H1 (cell line): ENCODE data around the gene STAG1. TPM values are rescaled to one million over a fixed set of nuclear protein-coding genes. Genes with fewer than 3 reads are reported as not detected.

ENCODE experiments used
- CTCF ChIA-PET: fragments of 300-600 bp; sonication (Branson Sonifier 250); formaldehyde crosslinking; loops from one replicate; lab custom pipeline; 2021; ENCODE audit not compliant: partially characterized antibody; lab: Charles Lee
- POLR2A ChIA-PET: fragments of 300-600 bp; sonication (Branson Sonifier 250); formaldehyde crosslinking; loops from one replicate; lab custom pipeline; 2021; ENCODE audit warnings: inconsistent platforms; ENCODE audit not compliant: partially characterized antibody; lab: Charles Lee
- DNase-seq, 2 experiments: peaks; one replicate each; pipeline versions ENCODE4 v3.0.0 to v3.0.0-alpha.2; 2010 to 2022; ENCODE audit warnings: low spot score in 2 of 2, low read depth in 1 of 2, mixed read lengths in 1 of 2
- FAIRE-seq: peaks from 2 replicates; lab custom pipeline; 2011; peaks lifted over from hg19 to GRCh38; lab: Jason Lieb, UNC
- H2AFZ ChIP-seq: 2 replicates; pipeline ENCODE4 v1.8.1; 2012; ENCODE audit warnings: low read length, inconsistent platforms
- H2AK5ac ChIP-seq: 2 replicates; pipeline ENCODE4 v1.6.1; 2013; ENCODE audit warnings: low read depth, low read length
- H2BK120ac ChIP-seq: replicated peaks from 2 replicates; pipeline ENCODE3; 2013; ENCODE audit warnings: low read depth, low read length, inconsistent platforms
- H2BK12ac ChIP-seq: 2 replicates; pipeline ENCODE4 v1.6.1; 2013; ENCODE audit warnings: low read depth, low read length
- H2BK15ac ChIP-seq: 2 replicates; pipeline ENCODE4 v1.6.1; 2013; ENCODE audit warnings: low read length
- H2BK20ac ChIP-seq: 2 replicates; pipeline ENCODE4 v1.6.1; 2013; ENCODE audit warnings: low read length
- H2BK5ac ChIP-seq: 2 replicates; pipeline ENCODE4 v1.6.1; 2013; ENCODE audit warnings: low read depth, low read length
- H3K14ac ChIP-seq: 2 replicates; pipeline ENCODE4 v1.6.1; 2013; ENCODE audit warnings: inconsistent platforms; ENCODE audit not compliant: insufficient read length
- H3K18ac ChIP-seq: 2 replicates; pipeline ENCODE4 v1.6.1; 2013; ENCODE audit warnings: low read length; ENCODE audit errors: extremely low read depth
- H3K23ac ChIP-seq: 2 replicates; pipeline ENCODE4 v1.6.1; 2013; ENCODE audit warnings: inconsistent platforms; ENCODE audit not compliant: insufficient read length
- H3K23me2 ChIP-seq: 2 replicates; pipeline ENCODE4 v1.6.1; 2013; ENCODE audit warnings: low read depth, low read length
- H3K27ac ChIP-seq: 2 replicates; pipeline ENCODE4 v1.6.1; 2011; ENCODE audit warnings: low read depth, low read length, inconsistent platforms
- H3K27me3 ChIP-seq, 4 experiments: replicated peaks in 1 of 4; 1 replicate in 1 of 4; 2 replicates in 3 of 4; pipeline versions ENCODE4 v1.6.1 to v1.8.1; 2011 to 2013; ENCODE audit warnings: low read length in 3 of 4, mild to moderate bottlenecking in 3 of 4, inconsistent platforms in 2 of 4, mixed read lengths in 2 of 4, moderate library complexity in 1 of 4; ENCODE audit not compliant: control insufficient read depth in 3 of 4, insufficient read depth in 3 of 4; ENCODE audit errors: extremely low read depth in 1 of 4
- H3K36me3 ChIP-seq, 4 experiments: 2 replicates each; pipeline versions ENCODE4 v1.6.1 to v1.8.1; 2011 to 2013; ENCODE audit warnings: mild to moderate bottlenecking in 4 of 4, low read length in 3 of 4, moderate library complexity in 2 of 4, control low read depth in 1 of 4, inconsistent platforms in 1 of 4; ENCODE audit not compliant: insufficient read depth in 4 of 4, control insufficient read depth in 2 of 4
- H3K4ac ChIP-seq: replicated peaks from 2 replicates; pipeline ENCODE3; 2013; ENCODE audit warnings: low read length, low read depth, mixed read lengths, inconsistent platforms; ENCODE audit not compliant: insufficient read length
- H3K4me1 ChIP-seq, 4 experiments: replicated peaks in 1 of 4; 1 replicate in 1 of 4; 2 replicates in 3 of 4; pipeline versions ENCODE4 v1.6.1 to v1.8.1; 2011 to 2013; ENCODE audit warnings: low read length in 3 of 4, inconsistent platforms in 2 of 4, mixed read lengths in 1 of 4; ENCODE audit not compliant: insufficient read depth in 4 of 4, control insufficient read depth in 3 of 4
- H3K4me2 ChIP-seq, 2 experiments: 2 replicates each; pipeline versions ENCODE4 v1.6.1 to v1.8.1; 2011 to 2013; ENCODE audit warnings: low read depth in 2 of 2, low read length in 2 of 2, control low read depth in 1 of 2, inconsistent platforms in 1 of 2, mild to moderate bottlenecking in 1 of 2; ENCODE audit not compliant: insufficient read depth in 1 of 2
- H3K4me3 ChIP-seq, 4 experiments: fragments of 200-600, 300-600 bp in 1 of 4; sonication (generic), shearing (Covaris generic), sonication (Bioruptor Twin) in 1 of 4; 2 replicates each; pipeline versions ENCODE4 v1.5.1 to v1.8.1; 2011 to 2016; ENCODE audit warnings: low read length in 4 of 4, low read depth in 3 of 4, control low read depth in 2 of 4, inconsistent platforms in 2 of 4, mild to moderate bottlenecking in 2 of 4, mixed read lengths in 1 of 4, moderate library complexity in 1 of 4; ENCODE audit not compliant: insufficient read depth in 2 of 4; ENCODE audit errors: extremely low read depth in 1 of 4
- H3K56ac ChIP-seq: replicated peaks from 2 replicates; pipeline ENCODE3; 2013; ENCODE audit warnings: low read depth, mild to moderate bottlenecking, mixed read lengths, low read length, inconsistent platforms; ENCODE audit not compliant: insufficient read length
- H3K79me1 ChIP-seq: 2 replicates; pipeline ENCODE4 v1.6.1; 2013; ENCODE audit warnings: low read depth, low read length, control low read depth
- H3K79me2 ChIP-seq, 2 experiments: 2 replicates each; pipeline versions ENCODE4 v1.6.1 to v1.8.1; 2012 to 2013; ENCODE audit warnings: low read length in 2 of 2, mild to moderate bottlenecking in 2 of 2, inconsistent platforms in 1 of 2; ENCODE audit not compliant: insufficient read depth in 2 of 2, control insufficient read depth in 1 of 2
- H3K9ac ChIP-seq, 4 experiments: replicated peaks in 1 of 4; 1 replicate in 1 of 4; 2 replicates in 3 of 4; pipeline versions ENCODE4 v1.6.1 to v1.8.1; 2011 to 2013; ENCODE audit warnings: low read depth in 3 of 4, low read length in 3 of 4, control low read depth in 2 of 4, mild to moderate bottlenecking in 2 of 4, moderate library complexity in 2 of 4, inconsistent platforms in 1 of 4; ENCODE audit errors: extremely low read depth in 1 of 4
- H3K9me3 ChIP-seq, 2 experiments: 2 replicates each; pipeline versions ENCODE4 v1.6.1 to v1.8.1; 2012 to 2013; ENCODE audit warnings: mild to moderate bottlenecking in 2 of 2, moderate library complexity in 2 of 2, control low read depth in 1 of 2, inconsistent platforms in 1 of 2, low read depth in 1 of 2, low read length in 1 of 2, mixed read lengths in 1 of 2; ENCODE audit not compliant: insufficient read depth in 2 of 2
- H4K20me1 ChIP-seq, 2 experiments: replicated peaks in 1 of 2; 2 replicates each; pipeline versions ENCODE3 to v1.8.1; 2011 to 2013; ENCODE audit warnings: inconsistent platforms in 2 of 2, low read length in 2 of 2, mild to moderate bottlenecking in 1 of 2; ENCODE audit not compliant: insufficient read depth in 2 of 2, control insufficient read depth in 1 of 2
- H4K5ac ChIP-seq: 2 replicates; pipeline ENCODE4 v1.6.1; 2013; ENCODE audit warnings: low read length, low read depth, mixed read lengths, inconsistent platforms; ENCODE audit not compliant: insufficient read length
- H4K8ac ChIP-seq: 2 replicates; pipeline ENCODE4 v1.8.0; 2013; ENCODE audit warnings: mild to moderate bottlenecking, moderate library complexity, low read length, inconsistent platforms; ENCODE audit not compliant: insufficient read depth; ENCODE audit errors: extremely low read depth
- H4K91ac ChIP-seq: replicated peaks from 2 replicates; pipeline ENCODE3; 2013; ENCODE audit warnings: low read length, mixed read lengths, inconsistent platforms; ENCODE audit not compliant: insufficient read length
- ATF2 ChIP-seq: IDR thresholded peaks from 2 replicates; pipeline ENCODE4 v1.6.1; 2012; ENCODE audit warnings: low read length, inconsistent platforms
- ATF3 ChIP-seq: IDR thresholded peaks from 2 replicates; pipeline ENCODE4 v1.6.1; 2011; ENCODE audit warnings: low read depth, mild to moderate bottlenecking, low read length; ENCODE audit not compliant: insufficient read depth
- MAFK ChIP-seq: IDR thresholded peaks from 2 replicates; pipeline ENCODE4 v1.6.1; 2012; ENCODE audit warnings: low read depth, mild to moderate bottlenecking, improper control_type of control experiment, low read length
- PHF8 ChIP-seq: fragments of 200-600 bp; sonication (generic); conservative IDR thresholded peaks from 2 replicates; pipeline ENCODE4 v1.7.1; 2012; ENCODE audit warnings: low read depth, mild to moderate bottlenecking, inconsistent platforms, low read length, moderate library complexity
- RNF2 ChIP-seq: fragments of 200-900, 300-1000 bp; sonication (generic); IDR thresholded peaks from 2 replicates; pipeline ENCODE4 v1.7.1; 2016; ENCODE audit warnings: borderline replicate concordance, low read depth, mild to moderate bottlenecking, antibody characterized with exemption, low read length; ENCODE audit not compliant: poor library complexity, severe bottlenecking; ENCODE audit errors: missing control alignments
- SAP30 ChIP-seq: fragments of 300-600 bp; sonication (generic); IDR thresholded peaks from 2 replicates; pipeline ENCODE4 v1.7.1; 2012; ENCODE audit warnings: low read length, moderate library complexity, mild to moderate bottlenecking, inconsistent platforms; ENCODE audit not compliant: insufficient read depth, insufficient replicate concordance
- SIN3A ChIP-seq, 2 experiments: IDR thresholded peaks in 1 of 2; conservative IDR thresholded peaks in 1 of 2; 2 replicates each; pipeline ENCODE4 v1.6.1; 2011 to 2012; ENCODE audit warnings: low read length in 2 of 2, improper control_type of control experiment in 1 of 2, low read depth in 1 of 2, mild to moderate bottlenecking in 1 of 2
- SIX5 ChIP-seq: IDR thresholded peaks from 2 replicates; pipeline ENCODE4 v1.6.1; 2011; ENCODE audit warnings: mild to moderate bottlenecking, low read depth, low read length
- TAF7 ChIP-seq: optimal IDR thresholded peaks from 2 replicates; pipeline ENCODE3; 2011; ENCODE audit warnings: low read depth, mild to moderate bottlenecking, inconsistent platforms, low read length, moderate library complexity, borderline replicate concordance
- TCF12 ChIP-seq: IDR thresholded peaks from 2 replicates; pipeline ENCODE4 v1.6.1; 2011; ENCODE audit warnings: low read depth, mild to moderate bottlenecking, low read length
- WGBS, 2 experiments: shearing (Covaris generic) in 1 of 2; methylation state at CpG; one replicate each; pipeline versions ENCODE4 v1.1.6 to v1.1.7; 2013 to 2015; ENCODE audit warnings: low lambda C conversion rate in 2 of 2, mixed read lengths in 2 of 2, inconsistent platforms in 1 of 2, low coverage in 1 of 2, missing lambda C conversion rate in 1 of 2; ENCODE audit not compliant: insufficient replicate concordance in 2 of 2, insufficient coverage in 1 of 2, insufficient read length in 1 of 2; ENCODE audit errors: extremely low coverage in 1 of 2, missing lambda C conversion rate in 1 of 2; 5-methylcytosine and 5-hydroxymethylcytosine counted together
- polyA plus RNA-seq, 7 experiments: library from polyadenylated mRNA; depleted of rRNA in 3 of 7; stranded (reverse) in 5 of 7; unstranded in 2 of 7; fragments of >200 nt in 5 of 7; fragments of 200-250 nt in 2 of 7; gene quantifications; 1 replicate in 5 of 7; 2 replicates in 1 of 7; 4 replicates in 1 of 7; pipeline versions ENCODE4 v1.2.1 to v1.2.3, GENCODE V29; 2011 to 2013; ENCODE audit warnings: missing spikeins in 2 of 7, mixed read lengths in 2 of 7
- total RNA-seq: library from RNA; stranded (reverse); fragmentation: NEBNext Ultra II Directional; extraction: Animal tissue kit (Norgen Biotek cat#: 25700); gene quantifications from 2 replicates; pipeline ENCODE4 v1.2.1, GENCODE V29; 2021

STAG1 gene
- total and polyA plus RNA-seq, 2 of the 8 experiments (the other 6 are each of a cell fraction or from before 2014, with no cell fraction given) = 4.6 to 23.4 TPM

GRCh38 chr3:136661282-136661681, 90.9 kb downstream of the STAG1 start:
- Histone ChIP-seq H3K4ac (no peak overlapping the region), H3K4me2 (no peak overlapping the region), H3K23ac (no peak overlapping the region), H3K79me2 (peaks cover 0 to 84% of the 10 kb centered on the region in 2 experiments; a peak in 2 of 4 replicates), H4K20me1 (no peaks in the 10 kb centered on the region), H2BK5ac (no peak overlapping the region), H2BK12ac (no peak overlapping the region), H3K9me3 (no peaks in the 10 kb centered on the region), H3K36me3 (no peaks in the 10 kb centered on the region), H3K56ac (no peak overlapping the region), H3K18ac (no peak overlapping the region), H2AK5ac (no peak overlapping the region), H3K9ac (no peak overlapping the region), H2BK20ac (no peak overlapping the region), H4K8ac (no peak overlapping the region), H3K23me2 (no peaks in the 10 kb centered on the region), H3K14ac (no peak overlapping the region), H3K4me3 (no peak overlapping the region), H3K27me3 (no peaks in the 10 kb centered on the region; a peak in 1 of 7 replicates), H2BK120ac (no peak overlapping the region), H3K27ac (no peak overlapping the region), H2AFZ (no peak overlapping the region), H4K5ac (no peak overlapping the region), H3K4me1 (peaks cover 0 to 3% (median 0%) of the 10 kb centered on the region in 4 experiments; a peak in 1 of 7 replicates), H2BK15ac (no peak overlapping the region), H4K91ac (no peak overlapping the region), H3K79me1 (0 out of 2 replicates have a peak, but pooled peaks cover 3% of the 10 kb centered on the region)
- DNase-seq (no peak), FAIRE-seq (no peak)
- TF ChIP-seq ATF2 (no peak), RNF2 (no peak), MAFK (no peak), SAP30 (no peak), SIX5 (no peak), SIN3A (conservative IDR thresholded peaks at IDR 0.05 in 1 of 2, IDR thresholded peaks at IDR 0.05 in 1 of 2; ENCODE audit: low read depth in 1 of 2, low read length in 2 of 2) (no peak), ATF3 (no peak), PHF8 (no peak), TAF7 (no peak), TCF12 (no peak)
- ChIA-PET CTCF (no interaction called here), POLR2A (interaction anchor here (0.7 kb wide), 1 partner anchor 198 kb away, joined by 3 read pairs; no protein-coding TSS in a partner anchor)
- 92% methylated on average over 4 of the region's 4 CpGs; no CpG with 5 or more reads in 1 of the 2 experiments for WGBS, 2 experiments
